MM.1S (cell line): ENCODE measurements around the gene JADE2.

ENCODE experiments used
- EZH2phosphoT487 ChIP-seq: fragments of 300-600 bp; sonication (generic); IDR thresholded peaks from 2 replicates; pipeline ENCODE4 v1.6.1; 2018; ENCODE audit warnings: antibody characterized with exemption, low read length
- TF ChIP-seq, protein P1 (sequence below): fragments of 300-600 bp; sonication (generic); IDR thresholded peaks from 2 replicates; pipeline ENCODE4 v1.5.1; 2016; ENCODE audit warnings: antibody characterized with exemption, low read length, mixed read lengths

- TF ChIP-seq, protein P1, sequence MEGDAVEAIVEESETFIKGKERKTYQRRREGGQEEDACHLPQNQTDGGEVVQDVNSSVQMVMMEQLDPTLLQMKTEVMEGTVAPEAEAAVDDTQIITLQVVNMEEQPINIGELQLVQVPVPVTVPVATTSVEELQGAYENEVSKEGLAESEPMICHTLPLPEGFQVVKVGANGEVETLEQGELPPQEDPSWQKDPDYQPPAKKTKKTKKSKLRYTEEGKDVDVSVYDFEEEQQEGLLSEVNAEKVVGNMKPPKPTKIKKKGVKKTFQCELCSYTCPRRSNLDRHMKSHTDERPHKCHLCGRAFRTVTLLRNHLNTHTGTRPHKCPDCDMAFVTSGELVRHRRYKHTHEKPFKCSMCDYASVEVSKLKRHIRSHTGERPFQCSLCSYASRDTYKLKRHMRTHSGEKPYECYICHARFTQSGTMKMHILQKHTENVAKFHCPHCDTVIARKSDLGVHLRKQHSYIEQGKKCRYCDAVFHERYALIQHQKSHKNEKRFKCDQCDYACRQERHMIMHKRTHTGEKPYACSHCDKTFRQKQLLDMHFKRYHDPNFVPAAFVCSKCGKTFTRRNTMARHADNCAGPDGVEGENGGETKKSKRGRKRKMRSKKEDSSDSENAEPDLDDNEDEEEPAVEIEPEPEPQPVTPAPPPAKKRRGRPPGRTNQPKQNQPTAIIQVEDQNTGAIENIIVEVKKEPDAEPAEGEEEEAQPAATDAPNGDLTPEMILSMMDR, result no peak
- no peak for TF ChIP-seq EZH2phosphoT487
These were observed 31.9 kb upstream of the JADE2 start for GRCh38 chr5:134493461-134494055.
